K562 (cell line): Measurements from ENCODE around the gene CCDC117. TPM values are rescaled to one million over a fixed set of nuclear protein-coding genes. Genes with fewer than 3 reads are reported as not detected.

ENCODE experiments used
- ATF7 ChIP-seq: fragments of 450-650 bp; IDR thresholded peaks from 2 replicates; pipeline ENCODE4 v1.7.1; 2014; ENCODE audit warnings: mild to moderate bottlenecking, moderate library complexity
- E2F8 ChIP-seq: fragments of 450-650 bp; IDR thresholded peaks from 2 replicates; pipeline ENCODE4 v1.7.1; 2018; ENCODE audit warnings: mild to moderate bottlenecking, low read depth; ENCODE audit not compliant: partially characterized antibody
- MEIS2 ChIP-seq: fragments of 450-650 bp; IDR thresholded peaks from 2 replicates; pipeline ENCODE4 v1.6.1; 2014; ENCODE audit warnings: mild to moderate bottlenecking; ENCODE audit not compliant: partially characterized antibody
- REST ChIP-seq, 2 experiments: fragments of 450-650 bp; formaldehyde crosslinking in 1 of 2; IDR thresholded peaks; 2 replicates each; pipeline versions ENCODE4 v1.4.0 to v1.6.1; 2014 to 2020; ENCODE audit warnings: mild to moderate bottlenecking in 2 of 2, borderline replicate concordance in 1 of 2, low read depth in 1 of 2
- VEZF1 ChIP-seq: fragments of 200-800 bp; sonication (Bioruptor generic); IDR thresholded peaks from 2 replicates; pipeline ENCODE4 v1.6.1; 2017; ENCODE audit warnings: missing genetic modification characterization, missing compliant biosample characterization
- ZFP91 ChIP-seq: sonication (generic); formaldehyde crosslinking; IDR thresholded peaks from 2 replicates; pipeline ENCODE4 v1.8.0; 2022; ENCODE audit warnings: mild to moderate bottlenecking, missing genetic modification reagents
- ZKSCAN8 ChIP-seq: fragments of 200-800 bp; sonication (Bioruptor generic); IDR thresholded peaks from 2 replicates; pipeline ENCODE4 v1.6.1; 2016; ENCODE audit warnings: missing genetic modification characterization, missing compliant biosample characterization
- polyA plus RNA-seq, 8 experiments: library from polyadenylated mRNA; depleted of rRNA in 4 of 8; stranded (reverse) in 5 of 8; unstranded in 3 of 8; fragments of >200 nt; fragmentation: Nextera tagmentation in 2 of 8; fragmentation: Illumina TruSeq in 1 of 8; extraction: Ambion mirVana in 2 of 8; extraction: Trizol in 1 of 8; gene quantifications; 2 replicates each; pipeline versions ENCODE4 v1.2.1 to v1.2.3, GENCODE V29; 2011 to 2014; ENCODE audit warnings: inconsistent platforms in 1 of 8, missing spikeins in 1 of 8
- total RNA-seq, 7 experiments: library from RNA; depleted of rRNA in 6 of 7; stranded (reverse); fragments of >200 nt in 6 of 7; fragmentation: Illumina TruSeq in 2 of 7; extraction: Trizol in 2 of 7; gene quantifications; 2 replicates each; pipeline versions ENCODE4 v1.2.1 to v1.2.3, GENCODE V29; 2011 to 2021; ENCODE audit warnings: low replicate concordance in 1 of 7

CCDC117 gene
- total and polyA plus RNA-seq, 9 of the 15 experiments (the other 6 are each of a cell fraction or from before 2014, with no cell fraction given): 5.7 to 23.3 (median 15.8) TPM

GRCh38 chr22:28822930-28823551 is 50.5 kb downstream of the CCDC117 start (continued):
- TF ChIP-seq REST (IDR thresholded peaks at IDR 0.05; ENCODE audit: borderline replicate concordance) (peak; percentile 98), REST (CRISPR knock-in tag; IDR thresholded peaks at IDR 0.05; ENCODE audit: low read depth) (no peak), MEIS2 (peak; percentile 63), ATF7 (0 out of 2 replicates have a peak, but pooled peaks have one; percentile 11), E2F8 (no peak), ZFP91 (CRISPR knock-in tag) (no peak), ZKSCAN8 (CRISPR knock-in tag) (no peak), VEZF1 (CRISPR knock-in tag) (no peak)
